Neural progenitor cell (in vitro differentiated cells): ENCODE measurements around the gene NLRP6.

Experiments used
- CTCF ChIP-seq: fragments of 200-600 bp; sonication (generic); IDR thresholded peaks from 2 replicates; pipeline ENCODE4 v1.5.1; 2017; ENCODE audit warnings: antibody characterized with exemption, mild to moderate bottlenecking
- EZH2 ChIP-seq: fragments of 200-600 bp; sonication (generic); IDR thresholded peaks from 2 replicates; pipeline ENCODE4 v1.6.1; 2017; ENCODE audit warnings: antibody characterized with exemption, mild to moderate bottlenecking, moderate library complexity
- EZH2phosphoT487 ChIP-seq: fragments of 200-600 bp; sonication (generic); IDR thresholded peaks from 2 replicates; pipeline ENCODE4 v1.6.1; 2017; ENCODE audit warnings: antibody characterized with exemption

GRCh38 chr11:279040-279965 lies 1.1 kb downstream of the NLRP6 start:
- no peak for TF ChIP-seq CTCF
- TF ChIP-seq EZH2 = no peak
- TF ChIP-seq EZH2phosphoT487 = no peak
